Fibroblast of skin of abdomen (primary cell): Measurements from ENCODE around the gene OR14I1.
"Not testable (repeated sequence)": the region's sequence is repeated elsewhere in the genome, so short reads cannot be mapped to it uniquely, and the experiment has no call there.

Source experiments
- DNase-seq: peaks from one replicate; pipeline ENCODE4 v3.0.0-alpha.2; 2013

OR14I1 gene

GRCh38 chr1:248686815-248687214 is 15.8 kb downstream of the OR14I1 start:
- no peak for DNase-seq

GRCh38 chr1:248681651-248682050 is 20.9 kb downstream of the OR14I1 start:
- no peak for DNase-seq

GRCh38 chr1:248670003-248670402 is 32.6 kb downstream of the OR14I1 start:
- DNase-seq = no peak

GRCh38 chr1:248663453-248664328 is 38.9 kb downstream of the OR14I1 start:
- DNase-seq = not testable (repeated sequence)

- not testable (repeated sequence) for DNase-seq
Measured at GRCh38 chr1:248656797-248657196, 45.8 kb downstream of the OR14I1 start.

GRCh38 chr1:248655354-248655753 is 47.2 kb downstream of the OR14I1 start, which contains the start of gene OR2T27:
Gene OR2T27, minus strand, starts transcription at chr1:248655528. Its CDS starts 4,644 bp downstream, at chr1:248650884.
- not testable (repeated sequence) for DNase-seq
